ENCODE results near the gene IER2. TPM values are rescaled to one million over a fixed set of nuclear protein-coding genes. Genes with fewer than 3 reads are reported as not detected.
A peak's percentile ranks its signal among the peaks of the same experiment; 100 is the strongest.

IER2 gene
- total and polyA plus RNA-seq, 8 donors, result 32.4 to 179 (median 41.1) TPM

DNA sequence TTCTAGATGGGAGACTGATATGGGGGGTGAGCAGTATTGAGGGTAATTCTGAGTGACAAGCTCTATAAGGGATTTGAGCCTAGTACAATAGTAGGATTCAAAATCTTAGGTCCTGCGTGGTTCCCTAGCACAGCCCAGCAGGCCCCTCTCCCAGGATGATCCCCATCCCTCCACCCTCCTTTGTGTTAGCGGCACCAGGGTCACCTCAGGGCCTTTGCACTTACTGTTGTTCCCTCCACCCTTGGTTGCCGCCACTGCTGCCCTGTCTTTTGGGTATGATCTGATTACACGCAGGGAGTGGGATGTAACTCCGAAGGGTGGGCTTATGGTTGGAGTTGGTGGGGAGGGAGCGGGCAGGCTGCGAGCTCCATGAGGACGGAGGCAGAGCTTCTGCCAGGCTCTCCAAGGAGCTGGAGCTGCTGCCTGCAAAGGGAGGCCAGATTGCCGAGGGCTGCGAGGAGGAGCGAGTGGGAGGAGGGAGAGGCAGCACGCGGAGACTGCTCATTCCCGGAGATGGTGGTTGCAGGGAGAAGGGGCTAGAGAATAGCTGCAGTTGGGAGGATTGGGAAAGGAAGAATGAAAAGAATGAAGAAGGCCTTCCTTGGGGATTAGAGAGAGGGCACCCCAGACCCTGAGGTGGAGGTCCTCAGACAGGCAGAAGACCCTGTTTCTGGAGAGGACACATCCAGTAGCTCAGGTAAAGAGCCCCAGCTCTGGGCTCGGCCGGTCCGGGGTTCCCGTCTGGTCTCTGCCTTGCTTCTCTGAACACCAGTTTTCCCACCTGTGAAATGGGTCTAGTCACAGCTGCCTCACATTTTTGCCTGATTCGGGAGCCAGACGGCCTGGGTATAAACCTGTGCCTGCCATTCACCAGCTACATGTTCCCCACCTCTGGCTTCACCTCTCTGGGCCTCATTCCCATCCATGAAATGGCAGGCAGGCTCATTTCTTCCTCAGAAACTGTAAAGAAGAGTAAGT, 26.9 kb upstream of the IER2 start:
- no peaks in the 10 kb centered on the region for H3K9me3 ChIP-seq
- no peak for DNase-seq
- no peak overlapping the region for H3K4me3 ChIP-seq
- H3K4me1 ChIP-seq, result peaks cover 0 to 10% (median 4%) of the 10 kb centered on the region in 3 donors
- intact Hi-C loops (cut with DNase I), result no loop called here
- FAIRE-seq, result no peak
- 90 to 91% methylated on average over 20 of the region's 20 CpGs for WGBS, 2 donors
- TF ChIP-seq, protein P1, sequence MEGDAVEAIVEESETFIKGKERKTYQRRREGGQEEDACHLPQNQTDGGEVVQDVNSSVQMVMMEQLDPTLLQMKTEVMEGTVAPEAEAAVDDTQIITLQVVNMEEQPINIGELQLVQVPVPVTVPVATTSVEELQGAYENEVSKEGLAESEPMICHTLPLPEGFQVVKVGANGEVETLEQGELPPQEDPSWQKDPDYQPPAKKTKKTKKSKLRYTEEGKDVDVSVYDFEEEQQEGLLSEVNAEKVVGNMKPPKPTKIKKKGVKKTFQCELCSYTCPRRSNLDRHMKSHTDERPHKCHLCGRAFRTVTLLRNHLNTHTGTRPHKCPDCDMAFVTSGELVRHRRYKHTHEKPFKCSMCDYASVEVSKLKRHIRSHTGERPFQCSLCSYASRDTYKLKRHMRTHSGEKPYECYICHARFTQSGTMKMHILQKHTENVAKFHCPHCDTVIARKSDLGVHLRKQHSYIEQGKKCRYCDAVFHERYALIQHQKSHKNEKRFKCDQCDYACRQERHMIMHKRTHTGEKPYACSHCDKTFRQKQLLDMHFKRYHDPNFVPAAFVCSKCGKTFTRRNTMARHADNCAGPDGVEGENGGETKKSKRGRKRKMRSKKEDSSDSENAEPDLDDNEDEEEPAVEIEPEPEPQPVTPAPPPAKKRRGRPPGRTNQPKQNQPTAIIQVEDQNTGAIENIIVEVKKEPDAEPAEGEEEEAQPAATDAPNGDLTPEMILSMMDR (IDR thresholded peaks at IDR 0.05), result no peak
- no peak for ATAC-seq
- H3K27ac ChIP-seq, result no peak overlapping the region
- H3K27me3 ChIP-seq, result no peaks in the 10 kb centered on the region
- no peaks in the 10 kb centered on the region for H3K36me3 ChIP-seq

DNA sequence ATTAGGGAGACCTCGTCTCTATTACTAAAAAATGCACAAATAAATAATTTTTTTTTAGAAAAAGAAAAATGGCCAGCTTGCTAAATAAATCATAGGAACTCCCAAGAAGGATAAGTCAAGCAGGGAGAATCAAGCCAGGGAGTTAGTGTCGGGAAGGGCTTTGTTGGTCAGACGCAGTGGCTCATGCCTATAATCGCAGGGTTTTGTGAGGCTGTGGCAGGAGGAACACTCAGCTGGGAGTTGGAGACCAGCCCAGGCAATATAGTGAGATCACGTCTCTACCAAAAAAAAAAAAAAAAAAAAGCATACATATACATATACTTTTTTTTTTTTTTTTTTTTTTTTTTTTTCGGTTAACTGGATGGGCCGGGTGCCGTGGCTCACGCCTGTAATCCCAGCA, 23.2 kb upstream of the IER2 start:
- Histone ChIP-seq H3K36me3 (no peaks in the 10 kb centered on the region), H3K4me1 (no peaks in the 10 kb centered on the region), H3K27me3 (no peaks in the 10 kb centered on the region), H3K27ac (no peak overlapping the region), H3K4me3 (no peak overlapping the region), H3K9me3 (no peaks in the 10 kb centered on the region)
- intact Hi-C loops (cut with DNase I), result no loop called here
- FAIRE-seq (no peak), DNase-seq (no peak), ATAC-seq (no peak)
- 87 to 88% methylated on average over 8 to 9 of the region's 9 CpGs for WGBS, 2 donors
- TF ChIP-seq, protein P1 (IDR thresholded peaks at IDR 0.05), result no peak

DNA sequence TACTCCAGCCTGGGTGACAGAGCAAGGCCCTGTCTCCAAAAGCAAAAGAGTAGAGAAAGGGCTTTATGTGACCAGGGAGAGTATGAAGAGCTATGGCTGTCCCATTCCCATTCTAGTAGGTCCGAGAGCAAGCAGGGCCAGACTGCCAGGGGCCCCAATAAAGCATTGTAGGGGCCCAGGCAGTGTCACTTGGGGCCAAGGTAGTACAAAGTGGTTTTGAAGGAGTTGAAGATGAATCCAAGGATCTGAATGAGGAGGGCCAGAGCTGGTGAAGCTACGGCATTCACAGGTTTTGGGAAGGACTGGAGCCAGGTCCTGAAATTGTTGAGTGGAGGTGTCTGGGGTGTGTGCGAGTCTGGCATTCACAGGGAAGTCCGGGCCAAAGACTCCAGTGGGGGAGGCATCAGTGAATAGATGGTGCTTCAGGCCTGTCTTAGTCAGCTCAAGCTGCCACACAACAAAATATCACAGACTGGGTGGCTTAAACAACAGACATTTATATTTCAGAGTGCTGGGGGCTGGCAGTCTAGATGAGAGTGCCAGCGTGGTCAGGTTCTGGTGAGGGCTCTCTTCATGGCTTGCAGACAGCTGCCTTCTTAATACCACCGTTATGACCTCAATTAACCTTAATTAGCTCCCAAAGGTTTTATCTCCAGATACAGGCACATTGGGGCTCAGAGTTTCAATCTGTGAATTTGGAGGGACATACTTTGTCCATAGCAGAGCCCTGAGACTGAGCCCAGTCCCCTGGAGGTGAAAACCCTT, 22.2 kb upstream of the IER2 start:
- H3K4me3 ChIP-seq, result no peak overlapping the region
- DNase-seq (no peak), FAIRE-seq (no peak), ATAC-seq (no peak)
- H3K9me3 ChIP-seq, result no peaks in the 10 kb centered on the region
- 91 to 93% methylated on average over 6 of the region's 6 CpGs for WGBS, 2 donors
- no peaks in the 10 kb centered on the region for H3K27me3 ChIP-seq
- intact Hi-C loops (cut with DNase I), result no loop called here
- H3K4me1 ChIP-seq, result no peaks in the 10 kb centered on the region
- H3K36me3 ChIP-seq, result no peaks in the 10 kb centered on the region
- H3K27ac ChIP-seq, result no peak overlapping the region
- TF ChIP-seq, protein P1 (IDR thresholded peaks at IDR 0.05), result no peak

DNA sequence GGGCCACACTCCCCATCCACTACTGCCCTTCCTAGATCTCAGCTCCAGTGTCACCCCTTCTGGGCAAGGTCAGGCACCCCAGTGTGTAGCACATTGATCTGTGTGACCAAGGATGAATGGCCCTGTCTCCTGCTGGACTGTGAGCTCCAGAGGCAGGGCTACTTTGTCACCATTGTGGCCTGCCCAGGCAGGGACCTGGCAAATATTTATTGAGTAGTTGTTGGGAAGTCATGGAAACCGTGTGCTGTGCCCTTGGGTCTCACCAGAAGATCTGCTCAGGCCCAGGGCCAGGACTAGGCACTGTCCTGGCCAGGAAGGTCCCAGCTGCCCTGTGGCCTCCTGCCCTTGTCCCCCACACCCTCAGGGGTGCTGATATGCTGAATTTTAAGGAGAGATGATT, 21.6 kb upstream of the IER2 start:
- Histone ChIP-seq H3K9me3 (no peaks in the 10 kb centered on the region), H3K27me3 (no peaks in the 10 kb centered on the region), H3K36me3 (no peaks in the 10 kb centered on the region), H3K4me3 (no peak overlapping the region), H3K4me1 (no peaks in the 10 kb centered on the region), H3K27ac (no peak overlapping the region)
- peak in 3 of 4 donors; percentile 57 to 77 (median 68) for ATAC-seq
- no peak for FAIRE-seq
- WGBS, 2 donors, result 26 to 36% methylated on average over 1 of the region's 1 CpG
- TF ChIP-seq, protein P1 (IDR thresholded peaks at IDR 0.05), result no peak
- DNase-seq, result no peak
- intact Hi-C loops (cut with DNase I), result no loop called here

Measured in pancreas (tissue), 10 donors.